ENCODE data around the gene ARL4D.

Gene ARL4D

GRCh38 chr17:43398724-43399595, at the start of gene ARL4D:
Gene ARL4D, plus strand, starts transcription at chr17:43398993. Its CDS starts 740 bp downstream, at chr17:43399733.
- Histone ChIP-seq H3K27ac (peak within 1 kb of the TSS; percentile 71), H2AFZ (peak within 1 kb of the TSS; percentile 91), H3K4me2 (ENCODE audit: low read length) (peak within 1 kb of the TSS; percentile 99), H3K9ac (peak within 1 kb of the TSS; percentile 75), H3K9me3 (ENCODE audit: control insufficient read depth, low read length) (no peaks in the 10 kb centered on the region), H3K4me3 (ENCODE audit: low read depth, low read length) (peak within 1 kb of the TSS; percentile 75), H3K79me2 (no peaks in the 10 kb centered on the region), H3K36me3 (ENCODE audit: control insufficient read depth, insufficient read depth, low read length) (no peaks in the 10 kb centered on the region), H3K4me1 (peaks cover 16% of the 10 kb centered on the region), H3K27me3 (ENCODE audit: control insufficient read depth, insufficient read depth, low read length) (no peaks in the 10 kb centered on the region)
- TF ChIP-seq CTCF (IDR thresholded peaks at IDR 0.05), result no peak

- Histone ChIP-seq H3K4me3 (ENCODE audit: low read depth, low read length) (no peak overlapping the region), H3K9me3 (ENCODE audit: control insufficient read depth, low read length) (no peaks in the 10 kb centered on the region), H3K27me3 (ENCODE audit: control insufficient read depth, insufficient read depth, low read length) (no peaks in the 10 kb centered on the region), H3K9ac (no peak overlapping the region), H2AFZ (no peak overlapping the region), H3K4me2 (ENCODE audit: low read length) (no peak overlapping the region), H3K27ac (no peak overlapping the region), H3K4me1 (peaks cover 19% of the 10 kb centered on the region), H3K36me3 (ENCODE audit: control insufficient read depth, insufficient read depth, low read length) (no peaks in the 10 kb centered on the region), H3K79me2 (no peaks in the 10 kb centered on the region)
- peak; percentile 46 for TF ChIP-seq CTCF (IDR thresholded peaks at IDR 0.05)
Observed at GRCh38 chr17:43349142-43349541, 49.7 kb upstream of the ARL4D start.

- TF ChIP-seq CTCF (IDR thresholded peaks at IDR 0.05), result no peak
- Histone ChIP-seq H3K9me3 (ENCODE audit: control insufficient read depth, low read length) (no peaks in the 10 kb centered on the region), H3K36me3 (ENCODE audit: control insufficient read depth, insufficient read depth, low read length) (no peaks in the 10 kb centered on the region), H3K4me2 (ENCODE audit: low read length) (peak overlapping the region; percentile 58), H2AFZ (peak overlapping the region; percentile 8), H3K27ac (peak overlapping the region; percentile 74), H3K4me3 (ENCODE audit: low read depth, low read length) (no peak overlapping the region), H3K27me3 (ENCODE audit: control insufficient read depth, insufficient read depth, low read length) (no peaks in the 10 kb centered on the region), H3K4me1 (peaks cover 20% of the 10 kb centered on the region), H3K79me2 (no peaks in the 10 kb centered on the region), H3K9ac (no peak overlapping the region)
Observed at GRCh38 chr17:43350888-43351361, 47.9 kb upstream of the ARL4D start.

- Histone ChIP-seq H3K4me3 (ENCODE audit: low read depth, low read length) (no peak overlapping the region), H2AFZ (no peak overlapping the region), H3K27ac (no peak overlapping the region)
Observed at GRCh38 chr17:43351691-43352090, 47.1 kb upstream of the ARL4D start.

More at GRCh38 chr17:43351691-43352090, 47.1 kb upstream of the ARL4D start:
- Histone ChIP-seq H3K4me2 (ENCODE audit: low read length) (no peak overlapping the region), H3K36me3 (ENCODE audit: control insufficient read depth, insufficient read depth, low read length) (no peaks in the 10 kb centered on the region), H3K4me1 (peaks cover 24% of the 10 kb centered on the region), H3K9ac (no peak overlapping the region), H3K79me2 (no peaks in the 10 kb centered on the region), H3K27me3 (ENCODE audit: control insufficient read depth, insufficient read depth, low read length) (no peaks in the 10 kb centered on the region), H3K9me3 (ENCODE audit: control insufficient read depth, low read length) (no peaks in the 10 kb centered on the region)
- TF ChIP-seq CTCF (IDR thresholded peaks at IDR 0.05), result no peak

Data from parathyroid adenoma (tissue), 2 donors.